ENCODE data around the gene DOCK3. TPM values are rescaled to one million over a fixed set of nuclear protein-coding genes. Genes with fewer than 3 reads are reported as not detected.
A peak's percentile ranks its signal among the peaks of the same experiment; 100 is the strongest.

The DOCK3 gene
- total and polyA plus RNA-seq, 10 of the 15 experiments (the other 5 are each of a cell fraction or from before 2014, with no cell fraction given): 0.02 to 0.52 (median 0.04) TPM; not detected in 5

DNA sequence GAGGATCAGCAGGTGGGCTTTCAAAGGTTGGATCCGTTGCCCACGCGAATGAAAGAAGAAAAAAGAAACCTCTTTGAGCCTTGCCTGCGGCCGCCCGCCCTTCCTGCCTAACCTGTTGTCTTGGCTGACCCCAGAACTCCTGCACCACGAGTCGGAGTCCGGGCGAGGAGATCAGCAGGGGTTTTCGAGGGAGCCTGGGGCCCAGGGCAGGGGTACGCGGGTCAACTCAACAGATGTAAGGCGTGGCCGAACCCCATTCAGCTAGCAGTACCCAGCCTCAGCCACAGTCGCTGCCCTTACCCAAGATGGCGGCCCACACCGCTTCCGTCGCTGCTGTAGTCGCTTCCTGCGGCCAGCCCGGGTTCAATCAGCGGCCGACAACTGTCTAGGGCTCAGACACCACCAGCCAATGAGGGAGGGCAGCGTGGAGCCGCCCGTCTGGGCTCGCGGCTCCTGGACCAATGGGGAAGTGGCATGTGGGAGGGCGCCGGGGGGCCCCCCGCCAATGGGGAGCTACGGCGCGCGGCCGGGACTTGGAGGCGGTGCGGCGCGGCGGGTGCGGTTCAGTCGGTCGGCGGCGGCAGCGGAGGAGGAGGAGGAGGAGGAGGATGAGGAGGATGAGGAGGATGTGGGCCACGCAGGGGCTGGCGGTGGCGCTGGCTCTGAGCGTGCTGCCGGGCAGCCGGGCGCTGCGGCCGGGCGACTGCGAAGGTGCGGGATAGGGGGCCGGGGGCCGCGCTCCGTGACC is 710.2 kb downstream of the DOCK3 start, which contains the start of gene MANF (continued):
- no peak for TF ChIP-seq CUX1 (IDR thresholded peaks at IDR 0.05; ENCODE audit: insufficient replicate concordance, low read depth, low read length)
- no peak for TF ChIP-seq BMI1 (IDR thresholded peaks at IDR 0.05; ENCODE audit: borderline replicate concordance)
- TF ChIP-seq, protein P1, sequence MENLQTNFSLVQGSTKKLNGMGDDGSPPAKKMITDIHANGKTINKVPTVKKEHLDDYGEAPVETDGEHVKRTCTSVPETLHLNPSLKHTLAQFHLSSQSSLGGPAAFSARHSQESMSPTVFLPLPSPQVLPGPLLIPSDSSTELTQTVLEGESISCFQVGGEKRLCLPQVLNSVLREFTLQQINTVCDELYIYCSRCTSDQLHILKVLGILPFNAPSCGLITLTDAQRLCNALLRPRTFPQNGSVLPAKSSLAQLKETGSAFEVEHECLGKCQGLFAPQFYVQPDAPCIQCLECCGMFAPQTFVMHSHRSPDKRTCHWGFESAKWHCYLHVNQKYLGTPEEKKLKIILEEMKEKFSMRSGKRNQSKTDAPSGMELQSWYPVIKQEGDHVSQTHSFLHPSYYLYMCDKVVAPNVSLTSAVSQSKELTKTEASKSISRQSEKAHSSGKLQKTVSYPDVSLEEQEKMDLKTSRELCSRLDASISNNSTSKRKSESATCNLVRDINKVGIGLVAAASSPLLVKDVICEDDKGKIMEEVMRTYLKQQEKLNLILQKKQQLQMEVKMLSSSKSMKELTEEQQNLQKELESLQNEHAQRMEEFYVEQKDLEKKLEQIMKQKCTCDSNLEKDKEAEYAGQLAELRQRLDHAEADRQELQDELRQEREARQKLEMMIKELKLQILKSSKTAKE (IDR thresholded peaks at IDR 0.05; ENCODE audit: low read depth, poor library complexity, severe bottlenecking): no peak
- TF ChIP-seq CBFB (IDR thresholded peaks at IDR 0.05; ENCODE audit: low read depth): peak; percentile 73; the same call in 1 of the 2 replicates
- peak in 1 of 2 experiments; percentile 42; a peak in 1 of 3 replicates for TF ChIP-seq EGR1 (IDR thresholded peaks at IDR 0.05; ENCODE audit: borderline replicate concordance in 1 of 2, low read depth in 2 of 2, low read length in 2 of 2)
- no peak for TF ChIP-seq ZBED1 (IDR thresholded peaks at IDR 0.05; ENCODE audit: borderline replicate concordance)
- TF ChIP-seq, protein P2, sequence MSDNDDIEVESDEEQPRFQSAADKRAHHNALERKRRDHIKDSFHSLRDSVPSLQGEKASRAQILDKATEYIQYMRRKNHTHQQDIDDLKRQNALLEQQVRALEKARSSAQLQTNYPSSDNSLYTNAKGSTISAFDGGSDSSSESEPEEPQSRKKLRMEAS (IDR thresholded peaks at IDR 0.05; ENCODE audit: low read depth, low read length): 0 out of 2 replicates have a peak, but pooled peaks have one; percentile 40
- peak; percentile 98 for TF ChIP-seq POLR2A (IDR thresholded peaks at IDR 0.05; ENCODE audit: low read depth, low read length)
- TF ChIP-seq, protein P3, sequence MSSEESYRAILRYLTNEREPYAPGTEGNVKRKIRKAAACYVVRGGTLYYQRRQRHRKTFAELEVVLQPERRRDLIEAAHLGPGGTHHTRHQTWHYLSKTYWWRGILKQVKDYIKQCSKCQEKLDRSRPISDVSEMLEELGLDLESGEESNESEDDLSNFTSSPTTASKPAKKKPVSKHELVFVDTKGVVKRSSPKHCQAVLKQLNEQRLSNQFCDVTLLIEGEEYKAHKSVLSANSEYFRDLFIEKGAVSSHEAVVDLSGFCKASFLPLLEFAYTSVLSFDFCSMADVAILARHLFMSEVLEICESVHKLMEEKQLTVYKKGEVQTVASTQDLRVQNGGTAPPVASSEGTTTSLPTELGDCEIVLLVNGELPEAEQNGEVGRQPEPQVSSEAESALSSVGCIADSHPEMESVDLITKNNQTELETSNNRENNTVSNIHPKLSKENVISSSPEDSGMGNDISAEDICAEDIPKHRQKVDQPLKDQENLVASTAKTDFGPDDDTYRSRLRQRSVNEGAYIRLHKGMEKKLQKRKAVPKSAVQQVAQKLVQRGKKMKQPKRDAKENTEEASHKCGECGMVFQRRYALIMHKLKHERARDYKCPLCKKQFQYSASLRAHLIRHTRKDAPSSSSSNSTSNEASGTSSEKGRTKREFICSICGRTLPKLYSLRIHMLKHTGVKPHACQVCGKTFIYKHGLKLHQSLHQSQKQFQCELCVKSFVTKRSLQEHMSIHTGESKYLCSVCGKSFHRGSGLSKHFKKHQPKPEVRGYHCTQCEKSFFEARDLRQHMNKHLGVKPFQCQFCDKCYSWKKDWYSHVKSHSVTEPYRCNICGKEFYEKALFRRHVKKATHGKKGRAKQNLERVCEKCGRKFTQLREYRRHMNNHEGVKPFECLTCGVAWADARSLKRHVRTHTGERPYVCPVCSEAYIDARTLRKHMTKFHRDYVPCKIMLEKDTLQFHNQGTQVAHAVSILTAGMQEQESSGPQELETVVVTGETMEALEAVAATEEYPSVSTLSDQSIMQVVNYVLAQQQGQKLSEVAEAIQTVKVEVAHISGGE (CRISPR knock-in tag; IDR thresholded peaks at IDR 0.05): 0 out of 2 replicates have a peak, but pooled peaks have one; percentile 12
- no peak for TF ChIP-seq ZNF217 (IDR thresholded peaks at IDR 0.05)
- TF ChIP-seq SPI1 (IDR thresholded peaks at IDR 0.05; ENCODE audit: borderline replicate concordance, insufficient read depth, low read depth, low read length): peak; percentile 51; the same call in 1 of the 2 replicates
- TF ChIP-seq HDAC2 (IDR thresholded peaks at IDR 0.05): no peak
- peak; percentile 96 for TF ChIP-seq NFYB (IDR thresholded peaks at IDR 0.05; ENCODE audit: insufficient read depth, low read depth, low read length)
- no peak for TF ChIP-seq BCLAF1 (IDR thresholded peaks at IDR 0.05)
